Liver (tissue), 9 donors: ENCODE results near the gene GPRIN3. TPM values are rescaled to one million over a fixed set of nuclear protein-coding genes. Genes with fewer than 3 reads are reported as not detected.

Source experiments
- DNase-seq: peaks from one replicate; pipeline ENCODE4 v3.0.0-alpha.2; 2017; ENCODE audit warnings: low spot score
- H3K27ac ChIP-seq, 2 donors: one replicate each; pipeline ENCODE4 v1.7.0; 2013; ENCODE audit warnings: inconsistent platforms in 2 of 2, low read length in 2 of 2, control low read depth in 1 of 2, low read depth in 1 of 2, mild to moderate bottlenecking in 1 of 2
- H3K27me3 ChIP-seq, 4 donors: one replicate each; pipeline versions ENCODE4 v1.6.1 to v1.7.0; 2013; ENCODE audit warnings: low read length in 3 of 4, inconsistent platforms in 1 of 4, mild to moderate bottlenecking in 1 of 4, moderate library complexity in 1 of 4; ENCODE audit not compliant: control insufficient read depth in 4 of 4, insufficient read depth in 4 of 4
- H3K36me3 ChIP-seq, 4 donors: one replicate each; pipeline versions ENCODE4 v1.6.1 to v1.7.0; 2013; ENCODE audit warnings: low read length in 3 of 4, mild to moderate bottlenecking in 3 of 4, low read depth in 1 of 4, moderate library complexity in 1 of 4; ENCODE audit not compliant: control insufficient read depth in 4 of 4, insufficient read depth in 3 of 4
- H3K4me1 ChIP-seq, 4 donors: one replicate each; pipeline versions ENCODE4 v1.6.1 to v1.7.0; 2013; ENCODE audit warnings: low read length in 3 of 4, mild to moderate bottlenecking in 3 of 4, moderate library complexity in 1 of 4; ENCODE audit not compliant: control insufficient read depth in 4 of 4, insufficient read depth in 4 of 4
- H3K4me3 ChIP-seq, 3 donors: one replicate each; pipeline versions ENCODE4 v1.6.1 to v1.7.0; 2013; ENCODE audit warnings: low read length in 3 of 3, control low read depth in 1 of 3, low read depth in 1 of 3, mild to moderate bottlenecking in 1 of 3
- H3K9ac ChIP-seq, 2 donors: one replicate each; pipeline ENCODE4 v1.7.0; 2013; ENCODE audit warnings: low read length in 2 of 2, mild to moderate bottlenecking in 2 of 2, moderate library complexity in 2 of 2, control low read depth in 1 of 2, low read depth in 1 of 2
- H3K9me3 ChIP-seq, 4 donors: one replicate each; pipeline versions ENCODE4 v1.6.1 to v1.7.0; 2013; ENCODE audit warnings: low read length in 3 of 4; ENCODE audit not compliant: control insufficient read depth in 4 of 4
- EGR1 ChIP-seq, 2 donors: IDR thresholded peaks; 2 replicates each; pipeline ENCODE4 v1.6.1; 2016 to 2018; ENCODE audit warnings: antibody characterized with exemption in 2 of 2, low read depth in 2 of 2
- FOXA2 ChIP-seq: IDR thresholded peaks from 2 replicates; pipeline ENCODE4 v1.6.1; 2016; ENCODE audit warnings: antibody characterized with exemption
- HNF4A ChIP-seq, 2 donors: conservative IDR thresholded peaks; 2 replicates each; pipeline ENCODE4 v1.6.1; 2016; ENCODE audit warnings: antibody characterized with exemption in 2 of 2, mild to moderate bottlenecking in 2 of 2
- HNF4G ChIP-seq: IDR thresholded peaks from 2 replicates; pipeline ENCODE4 v1.6.1; 2016; ENCODE audit warnings: antibody characterized with exemption
- JUND ChIP-seq, 2 donors: IDR thresholded peaks; 2 replicates each; pipeline ENCODE4 v1.6.1; 2016; ENCODE audit warnings: antibody characterized with exemption in 2 of 2
- NR2F2 ChIP-seq: IDR thresholded peaks from 2 replicates; pipeline ENCODE4 v1.6.1; 2016; ENCODE audit warnings: antibody characterized with exemption
- RXRA ChIP-seq, 2 donors: IDR thresholded peaks; 2 replicates each; pipeline ENCODE4 v1.6.1; 2017 to 2018; ENCODE audit warnings: antibody characterized with exemption in 2 of 2, mild to moderate bottlenecking in 1 of 2
- SP1 ChIP-seq: IDR thresholded peaks from 2 replicates; pipeline ENCODE4 v1.6.1; 2018; ENCODE audit warnings: antibody characterized with exemption, mild to moderate bottlenecking
- TAF1 ChIP-seq: conservative IDR thresholded peaks from 2 replicates; pipeline ENCODE4 v1.6.1; 2016; ENCODE audit warnings: antibody characterized with exemption, mild to moderate bottlenecking
- YY1 ChIP-seq: IDR thresholded peaks from 2 replicates; pipeline ENCODE4 v1.6.1; 2016; ENCODE audit warnings: antibody characterized with exemption, mild to moderate bottlenecking
- WGBS: extraction: QIAGEN DNeasy Blood & Tissue Kit; methylation state at CpG from one replicate; pipeline ENCODE4 v1.1.7; 2013; 5-methylcytosine and 5-hydroxymethylcytosine counted together
- polyA plus RNA-seq, 2 donors: library from polyadenylated mRNA; stranded (reverse) in 1 of 2; unstranded in 1 of 2; fragments of 200-250 nt in 1 of 2; fragments of >200 nt in 1 of 2; fragmentation: Nextera tagmentation in 1 of 2; extraction: Ambion mirVana in 1 of 2; gene quantifications; one replicate each; pipeline versions ENCODE4 v1.2.1 to v1.2.3, GENCODE V29; 2013 to 2015
- total RNA-seq, 2 donors: library from RNA; depleted of rRNA; stranded (reverse); fragments of >200 nt; gene quantifications; one replicate each; pipeline ENCODE4 v1.2.3, GENCODE V29; 2014
- TF ChIP-seq, protein P1 (sequence below): IDR thresholded peaks from 2 replicates; pipeline ENCODE4 v1.6.1; 2016; ENCODE audit warnings: antibody characterized with exemption
- TF ChIP-seq, protein P2 (sequence below): IDR thresholded peaks from 2 replicates; pipeline ENCODE4 v1.6.1; 2016; ENCODE audit warnings: antibody characterized with exemption
- TF ChIP-seq, protein P3 (sequence below): IDR thresholded peaks from 2 replicates; pipeline ENCODE4 v1.6.1; 2016; ENCODE audit warnings: antibody characterized with exemption
- TF ChIP-seq, protein P4 (sequence below): IDR thresholded peaks from 2 replicates; pipeline ENCODE4 v1.6.1; 2016; ENCODE audit warnings: antibody characterized with exemption, mild to moderate bottlenecking
- donor health status: healthy.
- donor health status: healthy.
- donor health status: healthy.
- donor health status: healthy.
- donor health status: healthy.

Gene GPRIN3
- total and polyA plus RNA-seq, 4 donors = 0.25 to 1.5 (median 0.95) TPM

DNA sequence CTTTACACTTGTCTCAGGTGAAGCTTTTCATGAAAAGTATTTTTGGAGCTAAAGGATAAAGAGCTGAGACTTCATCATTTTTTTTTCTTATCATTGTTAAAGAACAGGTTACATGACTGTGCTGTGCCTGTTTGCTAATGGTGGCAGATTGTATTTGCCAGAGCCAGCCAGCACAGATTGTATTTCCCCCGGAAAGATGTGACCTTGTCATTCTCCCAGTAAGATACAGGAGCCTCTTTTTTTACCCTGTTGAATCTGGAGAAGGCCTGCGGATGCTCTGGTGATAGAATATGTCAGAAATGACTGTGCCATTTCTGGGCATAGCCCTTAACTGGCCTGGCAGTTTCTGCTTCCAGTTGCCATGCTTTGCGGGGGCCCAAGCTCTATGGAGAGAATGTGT lies 91.9 kb downstream of the GPRIN3 start:
- DNase-seq = no peak
- no peak overlapping the region for H3K27ac ChIP-seq
- no peaks in the 10 kb centered on the region for H3K9me3 ChIP-seq
- WGBS = 67% methylated on average over 3 of the region's 3 CpGs
- H3K9ac ChIP-seq = no peak overlapping the region
- TF ChIP-seq, protein P1, sequence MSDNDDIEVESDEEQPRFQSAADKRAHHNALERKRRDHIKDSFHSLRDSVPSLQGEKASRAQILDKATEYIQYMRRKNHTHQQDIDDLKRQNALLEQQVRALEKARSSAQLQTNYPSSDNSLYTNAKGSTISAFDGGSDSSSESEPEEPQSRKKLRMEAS = no peak
- TF ChIP-seq, protein P2, sequence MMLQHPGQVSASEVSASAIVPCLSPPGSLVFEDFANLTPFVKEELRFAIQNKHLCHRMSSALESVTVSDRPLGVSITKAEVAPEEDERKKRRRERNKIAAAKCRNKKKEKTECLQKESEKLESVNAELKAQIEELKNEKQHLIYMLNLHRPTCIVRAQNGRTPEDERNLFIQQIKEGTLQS = no peak
- TF ChIP-seq, protein P3, sequence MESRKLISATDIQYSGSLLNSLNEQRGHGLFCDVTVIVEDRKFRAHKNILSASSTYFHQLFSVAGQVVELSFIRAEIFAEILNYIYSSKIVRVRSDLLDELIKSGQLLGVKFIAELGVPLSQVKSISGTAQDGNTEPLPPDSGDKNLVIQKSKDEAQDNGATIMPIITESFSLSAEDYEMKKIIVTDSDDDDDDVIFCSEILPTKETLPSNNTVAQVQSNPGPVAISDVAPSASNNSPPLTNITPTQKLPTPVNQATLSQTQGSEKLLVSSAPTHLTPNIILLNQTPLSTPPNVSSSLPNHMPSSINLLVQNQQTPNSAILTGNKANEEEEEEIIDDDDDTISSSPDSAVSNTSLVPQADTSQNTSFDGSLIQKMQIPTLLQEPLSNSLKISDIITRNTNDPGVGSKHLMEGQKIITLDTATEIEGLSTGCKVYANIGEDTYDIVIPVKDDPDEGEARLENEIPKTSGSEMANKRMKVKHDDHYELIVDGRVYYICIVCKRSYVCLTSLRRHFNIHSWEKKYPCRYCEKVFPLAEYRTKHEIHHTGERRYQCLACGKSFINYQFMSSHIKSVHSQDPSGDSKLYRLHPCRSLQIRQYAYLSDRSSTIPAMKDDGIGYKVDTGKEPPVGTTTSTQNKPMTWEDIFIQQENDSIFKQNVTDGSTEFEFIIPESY = no peak
- no peak overlapping the region for H3K4me3 ChIP-seq
- no peaks in the 10 kb centered on the region for H3K36me3 ChIP-seq
- H3K4me1 ChIP-seq = no peaks in the 10 kb centered on the region
- H3K27me3 ChIP-seq = no peaks in the 10 kb centered on the region

DNA sequence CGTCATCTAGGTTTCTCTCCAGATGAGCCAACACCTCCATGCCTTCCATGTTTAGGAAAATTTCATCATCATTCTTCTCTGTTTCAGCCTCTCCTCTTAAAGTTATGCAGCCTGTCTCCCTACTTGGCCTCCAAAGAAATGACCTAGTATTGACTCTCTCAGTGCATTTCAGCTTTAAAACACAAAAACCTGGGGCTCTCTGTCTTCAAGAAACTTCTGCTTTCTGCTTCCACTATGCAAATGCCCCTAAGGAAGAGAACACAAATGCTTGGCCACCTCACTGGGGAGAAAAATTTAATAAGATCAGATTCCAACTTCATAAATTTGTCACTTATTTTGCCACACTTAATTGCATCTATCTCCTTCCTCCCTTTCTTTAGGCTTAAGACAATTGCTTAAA lies 93.3 kb downstream of the GPRIN3 start:
- no peaks in the 10 kb centered on the region for H3K9me3 ChIP-seq
- H3K36me3 ChIP-seq = no peaks in the 10 kb centered on the region
- DNase-seq = no peak
- WGBS = 98% methylated on average over 1 of the region's 1 CpG
- TF ChIP-seq YY1 (no peak), HNF4G (no peak), FOXA2 (no peak), JUND (IDR thresholded peaks at IDR 0.05) (no peak), SP1 (no peak)
- TF ChIP-seq, protein P4, sequence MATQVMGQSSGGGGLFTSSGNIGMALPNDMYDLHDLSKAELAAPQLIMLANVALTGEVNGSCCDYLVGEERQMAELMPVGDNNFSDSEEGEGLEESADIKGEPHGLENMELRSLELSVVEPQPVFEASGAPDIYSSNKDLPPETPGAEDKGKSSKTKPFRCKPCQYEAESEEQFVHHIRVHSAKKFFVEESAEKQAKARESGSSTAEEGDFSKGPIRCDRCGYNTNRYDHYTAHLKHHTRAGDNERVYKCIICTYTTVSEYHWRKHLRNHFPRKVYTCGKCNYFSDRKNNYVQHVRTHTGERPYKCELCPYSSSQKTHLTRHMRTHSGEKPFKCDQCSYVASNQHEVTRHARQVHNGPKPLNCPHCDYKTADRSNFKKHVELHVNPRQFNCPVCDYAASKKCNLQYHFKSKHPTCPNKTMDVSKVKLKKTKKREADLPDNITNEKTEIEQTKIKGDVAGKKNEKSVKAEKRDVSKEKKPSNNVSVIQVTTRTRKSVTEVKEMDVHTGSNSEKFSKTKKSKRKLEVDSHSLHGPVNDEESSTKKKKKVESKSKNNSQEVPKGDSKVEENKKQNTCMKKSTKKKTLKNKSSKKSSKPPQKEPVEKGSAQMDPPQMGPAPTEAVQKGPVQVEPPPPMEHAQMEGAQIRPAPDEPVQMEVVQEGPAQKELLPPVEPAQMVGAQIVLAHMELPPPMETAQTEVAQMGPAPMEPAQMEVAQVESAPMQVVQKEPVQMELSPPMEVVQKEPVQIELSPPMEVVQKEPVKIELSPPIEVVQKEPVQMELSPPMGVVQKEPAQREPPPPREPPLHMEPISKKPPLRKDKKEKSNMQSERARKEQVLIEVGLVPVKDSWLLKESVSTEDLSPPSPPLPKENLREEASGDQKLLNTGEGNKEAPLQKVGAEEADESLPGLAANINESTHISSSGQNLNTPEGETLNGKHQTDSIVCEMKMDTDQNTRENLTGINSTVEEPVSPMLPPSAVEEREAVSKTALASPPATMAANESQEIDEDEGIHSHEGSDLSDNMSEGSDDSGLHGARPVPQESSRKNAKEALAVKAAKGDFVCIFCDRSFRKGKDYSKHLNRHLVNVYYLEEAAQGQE = no peak
- TF ChIP-seq, protein P3 = no peak
- TF ChIP-seq, protein P1 = no peak
- no peak overlapping the region for H3K4me3 ChIP-seq
- H3K27ac ChIP-seq = no peak overlapping the region
- no peaks in the 10 kb centered on the region for H3K4me1 ChIP-seq
- no peaks in the 10 kb centered on the region for H3K27me3 ChIP-seq
- H3K9ac ChIP-seq = no peak overlapping the region

DNA sequence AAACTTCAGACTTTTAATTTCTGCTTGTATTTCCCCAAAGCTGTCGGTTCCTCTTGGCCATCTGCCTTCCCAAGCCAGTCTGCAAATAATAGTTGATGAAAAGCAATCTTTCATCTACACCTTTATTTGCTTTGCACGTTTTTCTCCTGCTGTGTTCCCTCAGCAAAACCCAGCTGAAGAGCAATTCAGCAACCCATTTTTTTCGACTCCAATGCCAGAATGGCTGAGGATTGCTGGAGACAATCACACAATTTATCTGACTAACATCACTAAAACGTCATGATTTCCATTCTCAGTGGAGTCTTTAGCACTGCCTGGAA lies 94.3 kb downstream of the GPRIN3 start:
- no peak overlapping the region for H3K27ac ChIP-seq
- DNase-seq = no peak
- no peaks in the 10 kb centered on the region for H3K9me3 ChIP-seq
- no peaks in the 10 kb centered on the region for H3K27me3 ChIP-seq
- WGBS = 37% methylated on average over 4 of the region's 4 CpGs
- H3K4me3 ChIP-seq = no peak overlapping the region
- no peak overlapping the region for H3K9ac ChIP-seq
- H3K36me3 ChIP-seq = no peaks in the 10 kb centered on the region
- H3K4me1 ChIP-seq = no peaks in the 10 kb centered on the region
- no peak for TF ChIP-seq SP1
- TF ChIP-seq EGR1 (IDR thresholded peaks at IDR 0.05; ENCODE audit: low read depth in 2 of 2) = no peak
- TF ChIP-seq JUND (IDR thresholded peaks at IDR 0.05) = no peak
- TF ChIP-seq TAF1 = no peak
- TF ChIP-seq, protein P3 = no peak
- TF ChIP-seq HNF4A (conservative IDR thresholded peaks at IDR 0.05) = no peak
- no peak for TF ChIP-seq NR2F2
- no peak for TF ChIP-seq RXRA (IDR thresholded peaks at IDR 0.05)
- TF ChIP-seq, protein P4 = no peak
